ENCODE results near the gene MAP1LC3B2.
"Not testable (repeated sequence)": the region's sequence is repeated elsewhere in the genome, so short reads cannot be mapped to it uniquely, and the experiment has no call there.

Gene MAP1LC3B2

DNA sequence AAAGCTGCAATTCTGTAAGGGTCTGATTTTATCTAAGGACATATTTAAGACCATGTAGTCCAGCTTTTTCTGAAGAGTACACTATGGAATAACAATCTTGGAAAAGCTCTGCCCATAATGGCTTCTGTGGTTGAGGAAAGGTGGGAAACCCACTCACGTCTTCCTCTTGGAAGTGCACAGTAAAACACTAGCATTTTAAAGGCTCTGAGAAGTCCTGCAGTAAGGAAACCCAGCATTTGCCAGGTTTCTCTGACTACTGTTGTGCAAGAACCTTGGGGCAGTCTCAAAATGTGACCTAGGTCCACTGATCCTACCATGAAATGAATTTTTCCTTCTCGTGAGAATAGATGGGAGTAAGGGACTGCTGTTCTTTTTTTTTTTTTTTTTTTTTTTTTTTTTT lies 11.9 kb downstream of the MAP1LC3B2 start:
- no peak overlapping the region for H3K4me2 ChIP-seq (ENCODE audit: low read depth, low read length, poor library complexity, severe bottlenecking)
- no peaks in the 10 kb centered on the region for H4K20me1 ChIP-seq (ENCODE audit: insufficient read depth, low read length, poor library complexity, severe bottlenecking)
- H3K4me3 ChIP-seq (ENCODE audit: low read length, poor library complexity, severe bottlenecking) = no peak overlapping the region
- no peak overlapping the region for H3K9ac ChIP-seq (ENCODE audit: low read depth, low read length, poor library complexity, severe bottlenecking)
- H3K36me3 ChIP-seq (ENCODE audit: insufficient read depth, low read length) = no peaks in the 10 kb centered on the region
- no peaks in the 10 kb centered on the region for H3K4me1 ChIP-seq (ENCODE audit: insufficient read depth, low read length, poor library complexity, severe bottlenecking)
- H3K9me2 ChIP-seq (replicated peaks; ENCODE audit: low read depth, low read length) = no peaks in the 10 kb centered on the region
- no peaks in the 10 kb centered on the region for H3K27me3 ChIP-seq (ENCODE audit: insufficient read depth, low read length, poor library complexity, severe bottlenecking)
- H3F3A ChIP-seq (ENCODE audit: low read depth) = no peaks in the 10 kb centered on the region
- TF ChIP-seq, protein P1, sequence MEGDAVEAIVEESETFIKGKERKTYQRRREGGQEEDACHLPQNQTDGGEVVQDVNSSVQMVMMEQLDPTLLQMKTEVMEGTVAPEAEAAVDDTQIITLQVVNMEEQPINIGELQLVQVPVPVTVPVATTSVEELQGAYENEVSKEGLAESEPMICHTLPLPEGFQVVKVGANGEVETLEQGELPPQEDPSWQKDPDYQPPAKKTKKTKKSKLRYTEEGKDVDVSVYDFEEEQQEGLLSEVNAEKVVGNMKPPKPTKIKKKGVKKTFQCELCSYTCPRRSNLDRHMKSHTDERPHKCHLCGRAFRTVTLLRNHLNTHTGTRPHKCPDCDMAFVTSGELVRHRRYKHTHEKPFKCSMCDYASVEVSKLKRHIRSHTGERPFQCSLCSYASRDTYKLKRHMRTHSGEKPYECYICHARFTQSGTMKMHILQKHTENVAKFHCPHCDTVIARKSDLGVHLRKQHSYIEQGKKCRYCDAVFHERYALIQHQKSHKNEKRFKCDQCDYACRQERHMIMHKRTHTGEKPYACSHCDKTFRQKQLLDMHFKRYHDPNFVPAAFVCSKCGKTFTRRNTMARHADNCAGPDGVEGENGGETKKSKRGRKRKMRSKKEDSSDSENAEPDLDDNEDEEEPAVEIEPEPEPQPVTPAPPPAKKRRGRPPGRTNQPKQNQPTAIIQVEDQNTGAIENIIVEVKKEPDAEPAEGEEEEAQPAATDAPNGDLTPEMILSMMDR (conservative IDR thresholded peaks at IDR 0.05; ENCODE audit: low read length) = no peak
- no peak for TF ChIP-seq EZH2phosphoT487 (IDR thresholded peaks at IDR 0.05; ENCODE audit: borderline replicate concordance)
- H3K9me3 ChIP-seq (ENCODE audit: insufficient read depth, low read depth, low read length) = no peaks in the 10 kb centered on the region
- H2AFZ ChIP-seq (ENCODE audit: low read length) = no peak overlapping the region
- no peaks in the 10 kb centered on the region for H3K79me2 ChIP-seq (ENCODE audit: insufficient read depth, low read length)

DNA sequence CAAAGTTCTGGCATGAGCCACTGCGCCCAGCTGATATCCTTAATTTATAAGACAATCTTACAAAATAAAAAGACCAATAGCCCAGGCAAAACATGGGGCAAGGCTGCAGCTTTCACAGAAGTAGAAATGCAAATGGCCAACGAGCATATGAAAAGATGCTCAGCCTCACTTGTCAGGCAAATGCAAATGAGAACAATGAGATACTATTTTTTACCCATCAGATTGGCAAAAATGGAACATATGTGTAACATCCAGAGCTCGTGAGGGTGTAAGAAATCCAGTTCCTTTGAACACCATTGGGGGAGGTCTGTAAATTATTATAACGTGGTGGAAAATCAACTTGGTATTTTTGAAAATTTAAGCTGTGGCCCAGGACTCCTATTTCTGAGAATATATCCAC lies 14.6 kb downstream of the MAP1LC3B2 start:
- Histone ChIP-seq H3K9me2 (replicated peaks; ENCODE audit: low read depth, low read length) (no peaks in the 10 kb centered on the region), H3K79me2 (ENCODE audit: insufficient read depth, low read length) (no peaks in the 10 kb centered on the region), H3K36me3 (ENCODE audit: insufficient read depth, low read length) (no peaks in the 10 kb centered on the region), H3K9me3 (ENCODE audit: insufficient read depth, low read depth, low read length) (no peaks in the 10 kb centered on the region), H3K27me3 (ENCODE audit: insufficient read depth, low read length, poor library complexity, severe bottlenecking) (no peaks in the 10 kb centered on the region), H3K4me3 (ENCODE audit: low read length, poor library complexity, severe bottlenecking) (no peak overlapping the region), H3K4me2 (ENCODE audit: low read depth, low read length, poor library complexity, severe bottlenecking) (no peak overlapping the region), H4K20me1 (ENCODE audit: insufficient read depth, low read length, poor library complexity, severe bottlenecking) (no peaks in the 10 kb centered on the region), H2AFZ (ENCODE audit: low read length) (no peak overlapping the region), H3K4me1 (ENCODE audit: insufficient read depth, low read length, poor library complexity, severe bottlenecking) (no peaks in the 10 kb centered on the region), H3F3A (ENCODE audit: low read depth) (no peaks in the 10 kb centered on the region), H3K9ac (ENCODE audit: low read depth, low read length, poor library complexity, severe bottlenecking) (no peak overlapping the region)
- TF ChIP-seq, protein P1 (conservative IDR thresholded peaks at IDR 0.05; ENCODE audit: low read length) = no peak
- TF ChIP-seq EZH2phosphoT487 (IDR thresholded peaks at IDR 0.05; ENCODE audit: borderline replicate concordance) = no peak

DNA sequence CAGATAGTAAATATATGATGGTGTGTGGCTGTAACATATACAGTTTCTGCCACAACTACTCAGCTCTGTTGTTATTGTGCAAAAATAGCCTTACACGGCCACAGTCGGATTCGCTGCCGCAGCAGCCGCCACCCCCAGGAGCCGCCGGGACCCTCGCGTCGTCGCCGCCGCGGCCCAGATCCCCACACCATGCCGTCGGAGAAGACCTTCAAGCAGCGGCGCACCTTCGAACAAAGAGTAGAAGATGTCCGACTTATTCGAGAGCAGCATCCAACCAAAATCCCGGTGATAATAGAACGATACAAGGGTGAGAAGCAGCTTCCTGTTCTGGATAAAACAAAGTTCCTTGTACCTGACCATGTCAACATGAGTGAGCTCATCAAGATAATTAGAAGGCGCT lies 16.6 kb downstream of the MAP1LC3B2 start:
- not testable (repeated sequence) for H3K9me3 ChIP-seq (ENCODE audit: insufficient read depth, low read depth, low read length); H3K36me3 ChIP-seq (ENCODE audit: insufficient read depth, low read length); H3K4me1 ChIP-seq (ENCODE audit: insufficient read depth, low read length, poor library complexity, severe bottlenecking); H3K9ac ChIP-seq (ENCODE audit: low read depth, low read length, poor library complexity, severe bottlenecking); H3K9me2 ChIP-seq (replicated peaks; ENCODE audit: low read depth, low read length); H2AFZ ChIP-seq (ENCODE audit: low read length); H4K20me1 ChIP-seq (ENCODE audit: insufficient read depth, low read length, poor library complexity, severe bottlenecking); H3K27me3 ChIP-seq (ENCODE audit: insufficient read depth, low read length, poor library complexity, severe bottlenecking); H3F3A ChIP-seq (ENCODE audit: low read depth); H3K4me3 ChIP-seq (ENCODE audit: low read length, poor library complexity, severe bottlenecking); H3K79me2 ChIP-seq (ENCODE audit: insufficient read depth, low read length); H3K4me2 ChIP-seq (ENCODE audit: low read depth, low read length, poor library complexity, severe bottlenecking)

DNA sequence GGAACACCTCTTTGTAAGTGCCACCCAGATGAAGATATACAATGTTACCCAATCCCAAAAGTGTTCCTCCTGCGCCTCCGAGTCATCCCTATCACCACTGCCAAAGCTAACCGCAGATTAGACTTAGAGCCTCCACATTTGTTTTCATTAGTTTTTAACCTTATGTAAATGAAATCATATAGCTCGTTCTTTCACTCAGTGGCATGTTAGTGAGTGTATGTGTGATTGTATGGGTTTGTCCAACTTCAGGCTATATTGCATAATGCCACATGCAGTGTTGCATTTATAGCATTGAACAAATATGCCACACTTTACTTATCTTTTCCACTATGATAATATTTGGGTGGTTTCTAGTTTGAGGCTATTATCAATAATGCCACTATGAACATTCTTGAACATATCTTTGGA lies 18.0 kb downstream of the MAP1LC3B2 start:
- H3K9ac ChIP-seq (ENCODE audit: low read depth, low read length, poor library complexity, severe bottlenecking) = no peak overlapping the region
- H3K79me2 ChIP-seq (ENCODE audit: insufficient read depth, low read length) = no peaks in the 10 kb centered on the region
- no peaks in the 10 kb centered on the region for H3K9me3 ChIP-seq (ENCODE audit: insufficient read depth, low read depth, low read length)
- no peaks in the 10 kb centered on the region for H3K9me2 ChIP-seq (replicated peaks; ENCODE audit: low read depth, low read length)
- no peaks in the 10 kb centered on the region for H3K36me3 ChIP-seq (ENCODE audit: insufficient read depth, low read length)
- no peaks in the 10 kb centered on the region for H3K27me3 ChIP-seq (ENCODE audit: insufficient read depth, low read length, poor library complexity, severe bottlenecking)
- TF ChIP-seq, protein P1 (conservative IDR thresholded peaks at IDR 0.05; ENCODE audit: low read length) = no peak
- TF ChIP-seq EZH2phosphoT487 (IDR thresholded peaks at IDR 0.05; ENCODE audit: borderline replicate concordance) = no peak
- no peak overlapping the region for H2AFZ ChIP-seq (ENCODE audit: low read length)
- H3K4me1 ChIP-seq (ENCODE audit: insufficient read depth, low read length, poor library complexity, severe bottlenecking) = no peaks in the 10 kb centered on the region
- H4K20me1 ChIP-seq (ENCODE audit: insufficient read depth, low read length, poor library complexity, severe bottlenecking) = no peaks in the 10 kb centered on the region
- H3F3A ChIP-seq (ENCODE audit: low read depth) = no peaks in the 10 kb centered on the region
- no peak overlapping the region for H3K4me3 ChIP-seq (ENCODE audit: low read length, poor library complexity, severe bottlenecking)
- no peak overlapping the region for H3K4me2 ChIP-seq (ENCODE audit: low read depth, low read length, poor library complexity, severe bottlenecking)

Measured in Loucy (cell line).